GM20000 (cell line): ENCODE measurements around the gene PNMA8A.

Experiments used
- DNase-seq: peaks from one replicate; pipeline ENCODE4 v3.0.0; 2012; ENCODE audit warnings: low spot score
- TF ChIP-seq, protein P1 (sequence below): IDR thresholded peaks from 2 replicates; pipeline ENCODE4 v1.5.1; 2012; ENCODE audit warnings: mild to moderate bottlenecking, control low read depth; ENCODE audit errors: extremely low read depth, missing control alignments

PNMA8A gene

DNA sequence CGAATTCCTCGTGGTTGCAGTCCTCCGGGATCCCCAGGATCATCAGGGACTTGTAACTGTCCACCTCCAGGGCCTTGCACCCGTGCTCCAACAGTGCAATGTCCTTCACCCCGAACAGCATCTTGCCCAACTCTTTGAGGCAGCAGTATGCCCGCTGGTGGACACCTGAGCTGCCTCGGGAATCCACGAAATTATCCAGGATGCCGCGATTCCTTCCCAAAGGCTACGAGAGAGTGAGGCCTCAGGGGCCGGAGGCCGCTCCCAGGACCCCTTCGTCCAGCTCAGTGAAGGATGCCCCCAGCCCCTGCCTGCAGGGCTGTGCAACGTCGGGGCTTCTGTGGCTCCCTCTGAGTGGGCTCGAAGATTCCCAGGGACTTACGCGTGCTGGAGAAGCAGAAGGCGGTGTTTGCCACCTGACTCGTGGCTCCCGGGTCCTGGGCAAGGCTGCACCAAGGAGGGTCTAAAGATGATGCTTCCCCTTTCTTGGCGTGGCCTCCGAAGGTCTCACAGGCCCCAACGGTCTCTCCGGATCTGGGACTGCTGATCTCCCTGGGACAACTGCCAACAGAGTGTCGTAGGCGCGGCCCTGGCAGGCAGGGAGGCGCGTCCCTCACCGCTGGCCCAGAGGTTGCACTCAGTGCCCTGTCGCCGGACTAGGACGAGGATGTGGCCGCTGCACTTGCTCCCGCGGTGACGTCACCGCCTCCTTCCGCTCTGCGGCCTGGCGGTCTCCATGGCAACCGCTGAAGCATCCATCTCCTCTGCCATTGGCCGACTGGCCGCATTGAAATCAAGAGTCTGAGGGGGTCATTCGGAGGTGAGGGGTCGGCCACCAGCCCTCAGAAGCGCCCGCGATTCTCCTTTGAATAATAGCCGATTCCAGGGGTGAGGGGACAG is 42.9 kb downstream of the PNMA8A start, which contains the start of gene PNMA8C:
TSS of gene PNMA8C (minus strand) at position 698 of the 897 bp plus-strand sequence. CDS start at position 121, 577 bp downstream.
- TF ChIP-seq, protein P1, sequence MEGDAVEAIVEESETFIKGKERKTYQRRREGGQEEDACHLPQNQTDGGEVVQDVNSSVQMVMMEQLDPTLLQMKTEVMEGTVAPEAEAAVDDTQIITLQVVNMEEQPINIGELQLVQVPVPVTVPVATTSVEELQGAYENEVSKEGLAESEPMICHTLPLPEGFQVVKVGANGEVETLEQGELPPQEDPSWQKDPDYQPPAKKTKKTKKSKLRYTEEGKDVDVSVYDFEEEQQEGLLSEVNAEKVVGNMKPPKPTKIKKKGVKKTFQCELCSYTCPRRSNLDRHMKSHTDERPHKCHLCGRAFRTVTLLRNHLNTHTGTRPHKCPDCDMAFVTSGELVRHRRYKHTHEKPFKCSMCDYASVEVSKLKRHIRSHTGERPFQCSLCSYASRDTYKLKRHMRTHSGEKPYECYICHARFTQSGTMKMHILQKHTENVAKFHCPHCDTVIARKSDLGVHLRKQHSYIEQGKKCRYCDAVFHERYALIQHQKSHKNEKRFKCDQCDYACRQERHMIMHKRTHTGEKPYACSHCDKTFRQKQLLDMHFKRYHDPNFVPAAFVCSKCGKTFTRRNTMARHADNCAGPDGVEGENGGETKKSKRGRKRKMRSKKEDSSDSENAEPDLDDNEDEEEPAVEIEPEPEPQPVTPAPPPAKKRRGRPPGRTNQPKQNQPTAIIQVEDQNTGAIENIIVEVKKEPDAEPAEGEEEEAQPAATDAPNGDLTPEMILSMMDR, result no peak
- peak; percentile 56 for DNase-seq

DNA sequence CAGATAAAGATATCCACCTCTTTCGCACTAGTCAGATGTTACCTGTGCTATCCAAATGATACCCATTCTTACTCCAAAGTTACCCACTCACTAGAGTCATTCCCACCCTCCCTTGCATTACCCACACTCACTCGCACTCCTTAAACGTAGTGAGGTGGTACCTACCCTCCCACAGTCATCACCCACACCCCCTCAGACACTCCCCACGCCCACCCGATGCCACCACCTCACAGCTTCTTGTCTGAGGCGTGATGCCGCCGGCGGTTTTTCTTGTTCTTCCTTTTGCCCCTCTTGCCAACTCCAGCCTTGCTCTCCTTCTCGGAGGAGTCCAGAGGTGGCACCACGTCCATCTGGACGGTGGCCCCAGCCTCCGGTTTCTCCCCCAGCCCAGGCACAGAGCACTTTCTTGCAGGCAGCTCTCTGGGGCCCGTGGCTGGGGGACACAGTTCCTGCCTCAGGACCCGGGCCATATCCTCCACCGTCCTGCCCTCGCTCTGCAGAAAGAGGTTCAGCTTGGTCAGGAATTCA is 43.8 kb downstream of the PNMA8A start:
- DNase-seq, result no peak
- TF ChIP-seq, protein P1, result no peak

DNA sequence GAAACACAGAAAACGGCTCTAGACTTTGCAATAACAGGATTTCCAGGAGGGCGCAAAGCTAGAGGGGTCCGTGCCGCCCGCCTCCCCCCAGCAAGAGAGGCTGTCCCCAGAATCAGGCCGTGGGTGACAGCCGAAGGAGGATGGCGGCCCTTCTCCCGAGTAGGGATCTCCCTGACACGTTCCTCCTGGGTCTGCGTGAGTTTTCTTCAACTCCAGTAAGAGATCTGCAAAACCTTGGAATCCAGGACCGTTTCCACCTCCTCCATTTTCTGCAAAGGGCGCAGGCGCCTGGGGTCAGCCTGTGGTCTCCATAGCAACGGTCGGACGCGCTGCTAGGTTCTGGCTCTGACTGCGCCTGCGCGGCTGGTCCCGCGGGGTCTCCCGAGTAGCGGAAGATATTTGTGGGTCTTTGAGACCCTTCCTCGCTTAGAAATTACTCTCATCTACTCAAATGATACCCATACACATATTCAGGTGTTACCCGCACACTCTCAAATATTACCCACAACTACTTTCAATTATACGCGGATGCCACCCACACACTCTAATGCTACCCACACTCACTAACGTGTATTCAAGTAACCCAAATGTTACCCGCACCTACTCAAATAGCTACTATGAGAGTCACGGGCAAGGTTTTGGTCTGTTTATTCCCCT is 44.7 kb downstream of the PNMA8A start:
- TF ChIP-seq, protein P1, result no peak
- DNase-seq, result peak; percentile 66

DNA sequence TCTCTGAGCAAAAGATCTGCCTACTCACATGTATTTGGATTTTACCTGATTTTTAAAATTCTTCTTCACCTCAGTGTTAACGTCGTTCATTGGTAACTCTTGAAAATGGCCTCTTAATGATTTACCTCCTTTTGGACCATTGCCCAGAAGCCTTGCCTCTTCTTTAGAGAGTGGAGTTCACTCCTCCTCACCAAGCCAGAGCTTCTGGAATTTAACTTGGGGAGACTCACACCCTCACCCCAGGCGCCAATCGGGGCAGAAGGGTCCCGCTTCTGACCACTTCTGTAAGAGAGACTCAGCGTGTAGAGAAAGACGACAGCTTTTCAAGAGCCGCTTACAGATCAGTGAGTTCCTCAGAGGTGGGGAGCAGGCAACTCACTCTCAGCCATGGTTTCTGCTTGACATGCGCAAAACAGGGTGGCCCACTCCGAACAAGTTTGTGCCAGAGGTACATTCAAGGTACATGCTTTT is 45.3 kb downstream of the PNMA8A start:
- no peak for DNase-seq
- TF ChIP-seq, protein P1, result no peak

DNA sequence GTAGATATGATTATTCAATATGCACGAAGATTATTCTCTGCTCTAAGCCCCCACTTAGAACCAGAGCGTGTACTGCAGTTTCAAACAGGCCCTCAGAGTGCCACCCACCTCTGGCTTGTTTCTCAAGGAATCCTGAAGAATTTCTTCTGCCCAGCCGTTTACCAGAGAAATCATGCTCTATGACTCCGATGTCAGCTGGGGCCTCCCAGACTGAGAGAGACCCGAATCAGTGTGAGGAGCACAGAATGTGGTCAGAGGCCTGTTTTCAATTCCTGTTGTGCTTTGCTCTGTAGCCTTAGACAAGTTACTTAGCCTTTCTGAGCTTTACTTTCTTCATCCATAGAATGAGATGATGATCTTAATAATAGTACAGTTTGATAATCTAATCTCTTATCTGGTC is 48.2 kb downstream of the PNMA8A start:
- TF ChIP-seq, protein P1, result no peak
- DNase-seq, result no peak

DNA sequence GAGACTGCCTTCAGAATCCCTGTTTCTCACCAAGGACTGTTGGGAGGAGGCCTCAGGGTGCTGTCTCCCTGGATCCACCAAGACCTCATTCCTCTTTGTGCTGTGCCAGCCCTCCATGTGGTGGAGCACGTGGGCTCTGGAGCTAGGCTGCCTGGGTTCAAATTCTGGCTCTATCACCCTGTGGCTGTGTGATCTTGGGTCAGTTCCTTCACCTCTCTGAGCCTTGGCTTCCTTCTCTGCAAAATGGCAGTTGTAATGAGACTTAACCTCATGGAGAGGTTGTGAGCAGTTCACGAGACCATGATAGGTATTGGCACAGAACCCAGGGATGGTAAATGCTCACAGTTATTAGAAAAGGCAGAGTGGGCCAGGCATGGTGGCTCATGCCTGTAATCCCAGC is 49.0 kb downstream of the PNMA8A start:
- TF ChIP-seq, protein P1, result no peak
- DNase-seq, result no peak

DNA sequence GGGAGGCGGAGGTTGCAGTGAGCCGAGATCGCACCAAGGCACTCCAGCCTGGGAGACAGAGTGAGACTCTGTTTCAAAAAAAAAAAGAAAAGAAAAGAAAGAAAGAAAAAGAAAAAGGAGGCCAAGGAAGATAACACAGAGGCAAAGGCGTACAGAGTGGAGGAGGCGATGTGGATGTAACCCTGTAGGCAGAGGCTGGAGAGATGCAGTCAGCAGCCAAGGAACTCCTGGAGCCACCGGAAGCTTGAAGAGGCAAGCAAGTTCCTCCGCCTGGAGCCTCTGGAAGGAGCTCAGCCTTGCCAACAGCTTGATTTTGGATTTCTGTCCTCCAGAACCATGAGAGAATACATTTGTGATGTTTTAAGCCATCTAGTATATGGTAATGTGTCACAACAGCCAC is 51.3 kb downstream of the PNMA8A start:
- TF ChIP-seq, protein P1, result no peak
- no peak for DNase-seq
